GM12864 (cell line): Measurements from ENCODE around the gene DHX38.

Experiments
- DNase-seq: peaks from one replicate; pipeline ENCODE4 v3.0.0-alpha.2; 2011; ENCODE audit warnings: low read depth
- H3K4me3 ChIP-seq: 2 replicates; pipeline ENCODE4 v1.5.1; 2011; ENCODE audit warnings: mild to moderate bottlenecking, low read depth, low read length, control low read depth
- CTCF ChIP-seq: IDR thresholded peaks from 2 replicates; pipeline ENCODE4 v1.5.1; 2011; ENCODE audit warnings: low read depth, mild to moderate bottlenecking, moderate library complexity, low read length, control low read depth, inconsistent platforms; ENCODE audit errors: missing control alignments

DHX38 gene

GRCh38 chr16:72139908-72140307 lies 46.3 kb downstream of the DHX38 start:
- no peak for TF ChIP-seq CTCF
- no peak overlapping the region for H3K4me3 ChIP-seq
- DNase-seq, result no peak

- DNase-seq, result no peak
- H3K4me3 ChIP-seq, result no peak overlapping the region
- no peak for TF ChIP-seq CTCF
Observed at GRCh38 chr16:72142476-72142875, 48.8 kb downstream of the DHX38 start.

- DNase-seq, result no peak
- H3K4me3 ChIP-seq, result no peak overlapping the region
- TF ChIP-seq CTCF, result no peak
Observed at GRCh38 chr16:72149676-72150464, 56.2 kb downstream of the DHX38 start.

GRCh38 chr16:72159386-72159785 lies 65.7 kb downstream of the DHX38 start:
- no peak for TF ChIP-seq CTCF
- DNase-seq, result no peak
- H3K4me3 ChIP-seq, result no peak overlapping the region

- no peak for TF ChIP-seq CTCF
- no peak overlapping the region for H3K4me3 ChIP-seq
- no peak for DNase-seq
Observed at GRCh38 chr16:72159801-72160200, 66.2 kb downstream of the DHX38 start.

- DNase-seq, result no peak
- TF ChIP-seq CTCF, result no peak
- H3K4me3 ChIP-seq, result no peak overlapping the region
Observed at GRCh38 chr16:72162105-72162692, 68.6 kb downstream of the DHX38 start.
